CD14-positive monocyte (primary cell): ENCODE results near the gene TCIRG1. TPM values are rescaled to one million over a fixed set of nuclear protein-coding genes. Genes with fewer than 3 reads are reported as not detected.

Experiments used
- DNase-seq, 3 donors: peaks; one replicate each; pipeline ENCODE4 v3.0.0-alpha.2; 2011 to 2022
- H2AFZ ChIP-seq: 2 replicates; pipeline ENCODE4 v1.6.0; 2012; ENCODE audit warnings: mild to moderate bottlenecking, low read depth, low read length, inconsistent platforms; ENCODE audit not compliant: insufficient read depth, poor library complexity, severe bottlenecking
- H3K27ac ChIP-seq, 2 donors: 1 replicate in 1 of 2; 2 replicates in 1 of 2; pipeline ENCODE4 v1.5.1; 2012 to 2013; ENCODE audit warnings: low read length in 2 of 2, control low read depth in 1 of 2, inconsistent platforms in 1 of 2, low read depth in 1 of 2, mild to moderate bottlenecking in 1 of 2
- H3K27me3 ChIP-seq, 2 donors: one replicate each; pipeline versions ENCODE4 v1.6.0 to v1.6.1; 2011 to 2013; ENCODE audit warnings: low read length in 2 of 2; ENCODE audit not compliant: control insufficient read depth in 2 of 2, insufficient read depth in 2 of 2
- H3K36me3 ChIP-seq, 2 donors: replicated peaks in 1 of 2; 1 replicate in 1 of 2; 2 replicates in 1 of 2; pipeline versions ENCODE4 v1.5.1 to v1.6.1; 2012 to 2013; ENCODE audit warnings: low read length in 2 of 2, control low read depth in 1 of 2, inconsistent platforms in 1 of 2, mild to moderate bottlenecking in 1 of 2; ENCODE audit not compliant: insufficient read depth in 2 of 2, control insufficient read depth in 1 of 2
- H3K4me1 ChIP-seq, 2 donors: 1 replicate in 1 of 2; 2 replicates in 1 of 2; pipeline versions ENCODE4 v1.5.1 to v1.6.1; 2012 to 2013; ENCODE audit warnings: low read length in 2 of 2, control low read depth in 1 of 2, inconsistent platforms in 1 of 2, mild to moderate bottlenecking in 1 of 2, moderate library complexity in 1 of 2; ENCODE audit not compliant: insufficient read depth in 2 of 2, control insufficient read depth in 1 of 2
- H3K4me2 ChIP-seq: replicated peaks from 2 replicates; pipeline ENCODE3; 2012; ENCODE audit warnings: low read length, moderate library complexity, mild to moderate bottlenecking; ENCODE audit not compliant: poor library complexity, severe bottlenecking; ENCODE audit errors: extremely low read depth
- H3K4me3 ChIP-seq, 3 experiments: fragments of 200-600 bp in 1 of 3; sonication (generic) in 1 of 3; replicated peaks in 1 of 3; 1 replicate in 2 of 3; 2 replicates in 1 of 3; pipeline ENCODE4 v1.5.1; 2011 to 2013; ENCODE audit warnings: low read length in 3 of 3, mild to moderate bottlenecking in 3 of 3, control low read depth in 2 of 3, low read depth in 2 of 3, inconsistent platforms in 1 of 3, moderate library complexity in 1 of 3
- H3K79me2 ChIP-seq: 2 replicates; pipeline ENCODE4 v1.6.0; 2012; ENCODE audit warnings: mild to moderate bottlenecking, control low read depth, inconsistent platforms, low read length, moderate library complexity; ENCODE audit not compliant: insufficient read depth
- H3K9ac ChIP-seq: 2 replicates; pipeline ENCODE4 v1.6.0; 2017; ENCODE audit warnings: low read length, mild to moderate bottlenecking; ENCODE audit not compliant: insufficient read depth, poor library complexity, severe bottlenecking
- H3K9me3 ChIP-seq, 2 donors: replicated peaks in 1 of 2; 1 replicate in 1 of 2; 2 replicates in 1 of 2; pipeline versions ENCODE4 v1.5.1 to v1.6.1; 2012 to 2013; ENCODE audit warnings: low read length in 2 of 2, control low read depth in 1 of 2; ENCODE audit not compliant: control insufficient read depth in 1 of 2, insufficient read depth in 1 of 2
- H4K20me1 ChIP-seq: 2 replicates; pipeline ENCODE4 v1.6.0; 2012; ENCODE audit warnings: mild to moderate bottlenecking, low read length, control low read depth, moderate library complexity; ENCODE audit not compliant: insufficient read depth
- H3K27ac Mint-ChIP-seq, 7 donors: one replicate each; pipeline ENCODE4 v1.8.0; 2020; ENCODE audit warnings: mild to moderate bottlenecking in 7 of 7, mixed read lengths in 7 of 7, moderate library complexity in 6 of 7, inconsistent platforms in 2 of 7
- H3K27me3 Mint-ChIP-seq, 3 donors: one replicate each; pipeline ENCODE4 v1.8.0; 2021 to 2022; ENCODE audit warnings: low read depth in 3 of 3, mild to moderate bottlenecking in 3 of 3, mixed read lengths in 3 of 3, moderate library complexity in 3 of 3, inconsistent platforms in 1 of 3
- H3K36me3 Mint-ChIP-seq, 2 donors: one replicate each; pipeline ENCODE4 v1.8.0; 2020; ENCODE audit warnings: mixed read lengths in 2 of 2, inconsistent platforms in 1 of 2, mild to moderate bottlenecking in 1 of 2
- H3K4me1 Mint-ChIP-seq: one replicate; pipeline ENCODE4 v1.8.0; 2020; ENCODE audit warnings: mild to moderate bottlenecking, mixed read lengths
- H3K4me3 Mint-ChIP-seq, 2 donors: one replicate each; pipeline ENCODE4 v1.8.0; 2020; ENCODE audit warnings: mild to moderate bottlenecking in 2 of 2, mixed read lengths in 2 of 2, moderate library complexity in 1 of 2
- H3K9me3 Mint-ChIP-seq, 7 donors: one replicate each; pipeline ENCODE4 v1.8.0; 2020 to 2022; ENCODE audit warnings: mixed read lengths in 7 of 7, mild to moderate bottlenecking in 6 of 7, moderate library complexity in 6 of 7, inconsistent platforms in 2 of 7
- WGBS: methylation state at CpG from one replicate; pipeline ENCODE4 v1.1.5; 2013; ENCODE audit warnings: missing lambda C conversion rate; ENCODE audit not compliant: insufficient coverage; 5-methylcytosine and 5-hydroxymethylcytosine counted together
- intact Hi-C, 2 donors: fragments of 100-400 bp; cut with micrococcal nuclease; formaldehyde crosslinking; loops; one replicate each; pipeline versions ENCODE4 v1.15.0 to v1.15.1; 2023
- polyA plus RNA-seq, 3 donors: library from polyadenylated mRNA; depleted of rRNA in 1 of 3; unstranded in 2 of 3; stranded (reverse) in 1 of 3; fragments of 300-500 nt in 2 of 3; fragments of >200 nt in 1 of 3; fragmentation: Illumina TruSeq in 2 of 3; gene quantifications; 1 replicate in 2 of 3; 2 replicates in 1 of 3; pipeline ENCODE4 v1.2.3, GENCODE V29; 2012 to 2021
- TF ChIP-seq, protein P1 (sequence below): fragments of 200-600 bp; IDR thresholded peaks from one replicate; pipeline ENCODE4 v1.8.0; 2022; ENCODE audit warnings: antibody characterized with exemption, mild to moderate bottlenecking

Gene TCIRG1
- polyA plus RNA-seq, 3 donors, result 197 to 1,286 (median 225) TPM

DNA sequence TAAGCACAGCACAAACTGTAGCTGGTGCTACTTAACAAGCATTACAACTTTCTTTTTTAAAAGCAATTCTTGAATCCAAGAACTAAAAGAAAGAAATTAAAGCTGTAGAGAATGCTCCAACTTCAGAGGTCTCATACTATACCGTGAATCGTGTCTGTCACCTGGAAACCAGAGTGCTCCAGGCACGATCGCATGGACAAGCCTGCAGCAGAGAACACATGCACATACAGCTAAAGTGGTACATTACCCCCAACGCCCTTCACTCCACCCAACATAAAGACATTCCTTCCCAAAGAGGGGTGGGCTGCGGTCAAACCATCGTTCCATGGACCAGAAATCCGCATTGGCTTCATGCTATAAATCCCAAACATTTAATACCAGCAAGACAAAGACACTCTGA is 50.9 kb downstream of the TCIRG1 start:
- Histone ChIP-seq H3K9ac (no peak overlapping the region), H4K20me1 (peaks cover 10% of the 10 kb centered on the region), H3K4me2 (no peak overlapping the region), H3K27ac (no peak overlapping the region), H2AFZ (no peak overlapping the region), H3K9me3 (no peaks in the 10 kb centered on the region), H3K4me3 (no peak overlapping the region), H3K27me3 (no peaks in the 10 kb centered on the region), H3K36me3 (peaks cover 0 to 9% of the 10 kb centered on the region in 2 donors), H3K4me1 (peaks cover 12 to 17% of the 10 kb centered on the region in 2 donors), H3K79me2 (peaks cover 9% of the 10 kb centered on the region)
- no peaks in the 10 kb centered on the region for H3K27me3 Mint-ChIP-seq
- no peak overlapping the region for H3K4me3 Mint-ChIP-seq
- peaks cover 6 to 7% of the 10 kb centered on the region in 2 donors for H3K36me3 Mint-ChIP-seq
- intact Hi-C loops, result no loop called here
- H3K27ac Mint-ChIP-seq, result no peak overlapping the region
- 98% methylated on average over 4 of the region's 8 CpGs for WGBS
- no peak for DNase-seq
- TF ChIP-seq, protein P1, sequence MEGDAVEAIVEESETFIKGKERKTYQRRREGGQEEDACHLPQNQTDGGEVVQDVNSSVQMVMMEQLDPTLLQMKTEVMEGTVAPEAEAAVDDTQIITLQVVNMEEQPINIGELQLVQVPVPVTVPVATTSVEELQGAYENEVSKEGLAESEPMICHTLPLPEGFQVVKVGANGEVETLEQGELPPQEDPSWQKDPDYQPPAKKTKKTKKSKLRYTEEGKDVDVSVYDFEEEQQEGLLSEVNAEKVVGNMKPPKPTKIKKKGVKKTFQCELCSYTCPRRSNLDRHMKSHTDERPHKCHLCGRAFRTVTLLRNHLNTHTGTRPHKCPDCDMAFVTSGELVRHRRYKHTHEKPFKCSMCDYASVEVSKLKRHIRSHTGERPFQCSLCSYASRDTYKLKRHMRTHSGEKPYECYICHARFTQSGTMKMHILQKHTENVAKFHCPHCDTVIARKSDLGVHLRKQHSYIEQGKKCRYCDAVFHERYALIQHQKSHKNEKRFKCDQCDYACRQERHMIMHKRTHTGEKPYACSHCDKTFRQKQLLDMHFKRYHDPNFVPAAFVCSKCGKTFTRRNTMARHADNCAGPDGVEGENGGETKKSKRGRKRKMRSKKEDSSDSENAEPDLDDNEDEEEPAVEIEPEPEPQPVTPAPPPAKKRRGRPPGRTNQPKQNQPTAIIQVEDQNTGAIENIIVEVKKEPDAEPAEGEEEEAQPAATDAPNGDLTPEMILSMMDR, result no peak
- peaks cover 17% of the 10 kb centered on the region for H3K4me1 Mint-ChIP-seq
- peaks cover 0 to 2% (median 0%) of the 10 kb centered on the region in 7 donors for H3K9me3 Mint-ChIP-seq

DNA sequence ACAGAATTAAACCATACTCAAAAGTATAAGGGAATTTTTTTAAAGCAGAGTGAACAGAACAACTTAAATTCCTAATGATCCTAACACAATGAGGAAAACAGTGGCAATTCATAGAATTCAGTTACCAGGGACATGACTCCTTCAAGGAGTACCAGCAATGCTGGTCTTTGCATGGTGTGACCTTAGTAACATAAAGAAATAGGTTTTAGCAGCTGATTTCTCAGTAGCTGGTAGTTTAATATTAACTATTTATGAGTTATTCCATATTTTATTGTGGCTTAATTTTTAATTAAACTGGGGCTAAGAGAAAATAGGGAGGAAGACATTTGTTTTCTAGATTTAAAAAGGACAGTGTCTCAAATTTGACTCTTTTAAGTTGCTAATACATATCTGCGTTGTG is 51.5 kb downstream of the TCIRG1 start:
- no peaks in the 10 kb centered on the region for H3K27me3 Mint-ChIP-seq
- DNase-seq, result no peak
- Histone ChIP-seq H3K36me3 (peaks cover 0 to 9% of the 10 kb centered on the region in 2 donors), H3K27me3 (no peaks in the 10 kb centered on the region), H3K4me1 (peaks cover 12 to 17% of the 10 kb centered on the region in 2 donors), H3K4me3 (peak overlapping the region in 1 of 3 experiments; percentile 20), H3K79me2 (peaks cover 9% of the 10 kb centered on the region), H3K27ac (peak overlapping the region in 1 of 2 donors; percentile 64), H4K20me1 (peaks cover 10% of the 10 kb centered on the region), H3K9me3 (no peaks in the 10 kb centered on the region), H2AFZ (no peak overlapping the region), H3K4me2 (peak overlapping the region; percentile 39), H3K9ac (no peak overlapping the region)
- H3K9me3 Mint-ChIP-seq, result peaks cover 0 to 2% (median 0%) of the 10 kb centered on the region in 7 donors
- peaks cover 5 to 8% of the 10 kb centered on the region in 2 donors for H3K36me3 Mint-ChIP-seq
- intact Hi-C loops, result no loop called here
- WGBS, result no CpG with 5 or more reads among the region's 1 CpG
- peak overlapping the region in 1 of 2 donors; percentile 83 for H3K4me3 Mint-ChIP-seq
- H3K27ac Mint-ChIP-seq, result peak overlapping the region in 6 of 7 donors; percentile 51 to 88 (median 65)
- TF ChIP-seq, protein P1, result no peak
- peaks cover 17% of the 10 kb centered on the region for H3K4me1 Mint-ChIP-seq
